ENCODE data around the gene MTMR10.

MTMR10 gene

GRCh38 chr15:30919877-30920550 lies 71.4 kb downstream of the MTMR10 start:
- DNase-seq: no peak

DNA sequence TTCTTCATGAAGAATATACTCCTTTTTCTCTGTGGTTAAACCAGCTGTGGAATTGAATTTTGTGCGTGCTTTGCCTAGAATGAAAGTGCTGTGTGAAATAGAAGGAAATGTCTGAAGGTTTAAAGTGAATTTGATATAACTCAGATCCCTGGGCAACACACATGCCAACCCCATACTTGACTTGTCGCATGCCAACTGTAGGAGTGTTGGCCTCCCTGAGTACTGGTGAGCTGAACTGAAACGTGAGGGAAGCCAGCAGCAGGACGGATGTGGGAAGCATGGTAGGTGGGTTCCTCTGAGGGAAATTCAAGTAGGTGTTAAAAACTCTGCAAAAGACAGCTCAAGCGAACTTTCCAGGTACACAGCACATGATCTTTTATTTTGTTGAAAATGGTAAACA lies 73.1 kb downstream of the MTMR10 start:
- DNase-seq: no peak

- DNase-seq: no peak
Measured at GRCh38 chr15:30917675-30918074, 73.8 kb downstream of the MTMR10 start.

DNA sequence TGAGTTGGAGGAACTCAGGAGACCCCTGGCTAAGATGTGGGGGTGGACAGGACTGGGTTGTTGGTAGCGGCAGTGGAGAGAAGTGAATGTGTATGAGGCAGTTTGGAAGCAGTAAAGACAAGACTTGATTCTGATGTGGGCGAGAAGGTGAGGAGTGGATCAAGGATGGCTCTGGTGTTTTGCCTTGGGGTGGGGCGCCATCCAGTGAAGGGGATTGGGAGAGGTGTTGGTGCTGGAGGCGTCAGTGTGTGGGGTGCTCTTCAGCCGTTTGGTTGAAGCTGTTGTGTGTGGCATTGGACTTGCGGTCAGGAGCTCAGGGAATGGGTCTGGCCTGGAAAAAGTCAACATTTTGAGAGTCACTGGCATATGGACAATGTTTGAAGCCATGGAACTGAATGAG lies 74.4 kb downstream of the MTMR10 start:
- DNase-seq: no peak

GRCh38 chr15:30913761-30914160 lies 77.7 kb downstream of the MTMR10 start:
- no peak for DNase-seq

DNA sequence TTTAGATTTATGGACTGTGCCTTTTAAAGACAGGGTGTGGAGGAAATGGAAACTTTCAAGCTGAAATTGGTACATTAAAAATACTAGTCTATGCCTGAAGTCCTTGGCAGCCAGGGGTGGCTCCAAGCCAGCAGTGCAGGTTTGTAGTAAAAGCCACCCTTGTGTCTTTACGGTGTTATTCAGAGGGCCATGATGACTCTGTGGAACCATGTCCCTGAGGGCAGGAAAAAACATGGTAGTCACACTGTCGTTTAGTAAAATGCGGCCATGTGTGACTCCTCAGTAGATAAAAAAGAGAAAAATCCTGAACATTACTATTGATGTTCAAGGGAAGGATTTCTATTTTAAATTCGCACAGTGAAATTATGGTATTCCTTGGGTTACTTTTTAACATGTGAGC lies 85.1 kb downstream of the MTMR10 start:
- no peak for DNase-seq

- no peak for DNase-seq
Measured at GRCh38 chr15:30905821-30906220, 85.6 kb downstream of the MTMR10 start.

DNA sequence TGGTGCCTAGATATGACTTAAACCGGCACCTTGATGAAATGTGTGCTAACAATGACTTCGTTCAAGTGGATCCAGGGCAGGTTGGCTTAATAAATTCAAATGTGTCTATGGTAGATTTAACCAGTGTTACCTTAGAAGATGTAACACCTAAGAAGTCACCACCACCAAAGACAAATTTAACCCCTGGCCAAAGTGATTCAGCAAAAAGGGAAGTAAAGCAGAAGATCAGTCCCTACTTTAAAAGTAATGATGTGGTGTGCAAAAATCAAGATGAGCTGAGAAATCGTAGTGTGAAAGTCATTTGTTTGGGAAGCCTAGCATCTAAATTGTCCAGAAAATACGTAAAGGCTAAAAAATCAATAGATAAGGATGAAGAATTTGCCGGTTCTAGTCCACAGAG lies 86.6 kb downstream of the MTMR10 start:
- DNase-seq: no peak

DNA sequence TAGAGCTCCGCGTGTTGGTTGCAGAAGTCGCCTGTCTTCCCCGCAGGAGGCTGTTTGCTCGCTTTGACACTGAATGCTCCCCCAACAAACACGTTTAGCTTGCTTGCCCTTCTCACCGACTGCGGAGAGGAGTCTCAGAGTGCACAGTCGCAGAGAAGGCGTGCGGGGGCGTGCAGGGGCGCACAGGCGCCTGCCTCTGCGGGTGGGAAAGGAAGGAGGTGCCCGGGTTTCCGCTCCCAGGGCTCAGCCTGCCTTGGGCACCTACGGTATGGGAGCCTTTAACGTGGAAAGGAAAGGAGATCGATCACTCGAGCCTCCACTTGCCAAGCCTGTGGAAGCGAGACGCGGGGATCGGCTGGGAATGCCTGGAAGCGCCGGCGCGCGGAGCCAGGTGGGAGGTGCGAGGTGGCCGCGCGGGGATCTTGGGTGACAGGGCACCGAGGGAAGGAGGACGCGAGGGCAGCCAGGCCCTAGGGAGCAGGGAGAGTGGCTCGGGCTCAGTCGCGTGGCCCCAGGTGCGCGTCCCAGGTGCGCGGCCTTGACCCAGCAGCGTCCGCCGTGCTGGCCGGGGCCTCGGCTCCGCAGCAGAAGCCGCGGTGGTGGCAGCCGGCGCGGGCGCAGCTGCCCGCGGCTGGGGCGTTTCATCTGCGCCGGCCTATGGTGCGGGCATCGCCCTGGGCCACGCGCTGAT lies 87.8 kb downstream of the MTMR10 start, which contains the start of gene FAN1:
Gene FAN1, plus strand, starts transcription at position 419 of the 691 bp plus-strand sequence. CDS start 749 bp downstream, outside the sequence.
- peak; percentile 87 to 93 for DNase-seq

- no peak for DNase-seq
Measured at GRCh38 chr15:30901889-30902288, 89.5 kb downstream of the MTMR10 start.

DNA sequence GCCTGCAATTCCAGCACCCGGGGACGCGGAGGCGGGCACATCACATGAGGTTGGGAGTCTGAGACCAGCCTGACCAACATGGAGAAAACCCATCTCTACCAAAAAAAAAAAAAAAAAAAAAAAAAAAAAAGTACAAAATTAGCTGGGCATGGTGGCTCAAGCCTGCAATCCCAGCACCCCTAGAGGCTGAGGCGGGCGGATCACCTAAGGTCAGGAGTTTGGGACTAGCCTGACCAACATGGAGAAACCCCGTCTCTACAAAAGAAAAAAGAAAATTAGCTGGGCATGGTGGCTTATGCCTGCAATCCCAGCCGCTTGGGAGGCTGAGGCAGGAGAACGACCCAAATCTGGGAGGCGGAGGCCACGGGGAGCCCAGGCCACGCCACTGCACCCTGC lies 95.2 kb downstream of the MTMR10 start:
- DNase-seq: no peak

- DNase-seq: no peak
Measured at GRCh38 chr15:30895461-30896210, 95.8 kb downstream of the MTMR10 start.

- DNase-seq: no peak
Measured at GRCh38 chr15:30889196-30889595, 102.2 kb downstream of the MTMR10 start.

Measured in NCI-H2081 (cell line).